H9 (cell line): ENCODE results near the gene TNFRSF21. TPM values are rescaled to one million over a fixed set of nuclear protein-coding genes. Genes with fewer than 3 reads are reported as not detected.

ENCODE experiments used
- DNase-seq: peaks from one replicate; pipeline ENCODE4 v3.0.0-alpha.2; 2017
- H2AFZ ChIP-seq: one replicate; pipeline ENCODE4 v1.6.1; 2013; ENCODE audit warnings: mild to moderate bottlenecking, low read length, control low read depth, moderate library complexity
- H2AK5ac ChIP-seq: 2 replicates; pipeline ENCODE4 v1.6.1; 2013; ENCODE audit warnings: low read length, control low read depth, mixed read lengths; ENCODE audit not compliant: insufficient read length
- H2BK120ac ChIP-seq: one replicate; pipeline ENCODE4 v1.6.1; 2013; ENCODE audit warnings: low read depth, mild to moderate bottlenecking, low read length, control low read depth, inconsistent platforms; ENCODE audit not compliant: poor library complexity, severe bottlenecking
- H2BK12ac ChIP-seq: 2 replicates; pipeline ENCODE4 v1.6.1; 2013; ENCODE audit warnings: low read length, control low read depth, mixed read lengths, low read depth; ENCODE audit not compliant: insufficient read length
- H2BK15ac ChIP-seq: 2 replicates; pipeline ENCODE4 v1.6.1; 2013; ENCODE audit warnings: low read depth, low read length, control low read depth
- H2BK20ac ChIP-seq: one replicate; pipeline ENCODE4 v1.6.1; 2013; ENCODE audit warnings: low read depth, mild to moderate bottlenecking, low read length, control low read depth, inconsistent platforms; ENCODE audit not compliant: poor library complexity, severe bottlenecking
- H2BK5ac ChIP-seq: 2 replicates; pipeline ENCODE4 v1.6.1; 2013; ENCODE audit warnings: low read length, control low read depth, mixed read lengths; ENCODE audit not compliant: insufficient read length
- H3K14ac ChIP-seq: 2 replicates; pipeline ENCODE4 v1.6.1; 2013; ENCODE audit warnings: low read length, control low read depth; ENCODE audit not compliant: insufficient read depth
- H3K18ac ChIP-seq: 2 replicates; pipeline ENCODE4 v1.6.1; 2013; ENCODE audit warnings: low read depth, mild to moderate bottlenecking, mixed read lengths, low read length, control low read depth; ENCODE audit not compliant: insufficient read length
- H3K23ac ChIP-seq: 2 replicates; pipeline ENCODE4 v1.6.1; 2013; ENCODE audit warnings: low read length, control low read depth, mixed read lengths, low read depth; ENCODE audit not compliant: insufficient read length
- H3K23me2 ChIP-seq: 2 replicates; pipeline ENCODE4 v1.6.1; 2013; ENCODE audit warnings: low read depth, mild to moderate bottlenecking, mixed read lengths, low read length, control low read depth; ENCODE audit not compliant: insufficient read length, poor library complexity, severe bottlenecking
- H3K27ac ChIP-seq: 2 replicates; pipeline ENCODE4 v1.5.1; 2013; ENCODE audit warnings: low read length, control low read depth, mixed read lengths, low read depth; ENCODE audit not compliant: insufficient read length
- H3K27me3 ChIP-seq: 2 replicates; pipeline ENCODE4 v1.6.1; 2013; ENCODE audit warnings: low read length, control low read depth, inconsistent platforms; ENCODE audit not compliant: insufficient read depth
- H3K4ac ChIP-seq: 2 replicates; pipeline ENCODE4 v1.6.1; 2013; ENCODE audit warnings: low read depth, mild to moderate bottlenecking, control low read depth, inconsistent platforms, low read length, moderate library complexity
- H3K4me1 ChIP-seq: 2 replicates; pipeline ENCODE4 v1.6.1; 2013; ENCODE audit warnings: low read length, control low read depth, inconsistent platforms; ENCODE audit not compliant: insufficient read depth
- H3K4me2 ChIP-seq: 2 replicates; pipeline ENCODE4 v1.6.1; 2013; ENCODE audit warnings: low read length, control low read depth, mixed read lengths; ENCODE audit not compliant: insufficient read length, insufficient read depth
- H3K56ac ChIP-seq: 2 replicates; pipeline ENCODE4 v1.6.1; 2013; ENCODE audit warnings: low read depth, mild to moderate bottlenecking, mixed read lengths, low read length, control low read depth; ENCODE audit not compliant: insufficient read length
- H3K79me1 ChIP-seq: 2 replicates; pipeline ENCODE4 v1.6.1; 2013; ENCODE audit warnings: low read depth, mild to moderate bottlenecking, moderate library complexity, low read length, control low read depth, inconsistent platforms; ENCODE audit not compliant: insufficient read depth, poor library complexity, severe bottlenecking
- H3K79me2 ChIP-seq: 2 replicates; pipeline ENCODE4 v1.6.1; 2013; ENCODE audit warnings: low read length, control low read depth, inconsistent platforms; ENCODE audit not compliant: insufficient read depth
- H3K9ac ChIP-seq: 2 replicates; pipeline ENCODE4 v1.6.1; 2013; ENCODE audit warnings: low read length, control low read depth, mixed read lengths; ENCODE audit not compliant: insufficient read length; ENCODE audit errors: extremely low read depth
- H3K9me3 ChIP-seq: one replicate; pipeline ENCODE4 v1.6.1; 2013; ENCODE audit warnings: low read depth, low read length, inconsistent platforms; ENCODE audit not compliant: control insufficient read depth
- H3T11ph ChIP-seq: one replicate; pipeline ENCODE4 v1.6.1; 2013; ENCODE audit warnings: mild to moderate bottlenecking, low read length, control low read depth, inconsistent platforms
- H4K20me1 ChIP-seq: one replicate; pipeline ENCODE4 v1.6.1; 2013; ENCODE audit not compliant: control insufficient read depth, insufficient read length, insufficient read depth
- H4K5ac ChIP-seq: 2 replicates; pipeline ENCODE4 v1.6.1; 2013; ENCODE audit warnings: low read depth, mild to moderate bottlenecking, mixed read lengths, low read length, control low read depth; ENCODE audit not compliant: insufficient read length
- H4K8ac ChIP-seq: replicated peaks from 2 replicates; pipeline ENCODE4 v1.6.1; 2013; ENCODE audit warnings: low read length, control low read depth, mixed read lengths, low read depth; ENCODE audit not compliant: insufficient read length
- H4K91ac ChIP-seq: 2 replicates; pipeline ENCODE4 v1.6.1; 2013; ENCODE audit warnings: low read depth, mild to moderate bottlenecking, moderate library complexity, mixed read lengths, low read length, control low read depth; ENCODE audit not compliant: insufficient read length
- H3K27ac Mint-ChIP-seq, 3 experiments: 2 replicates in 2 of 3; 3 replicates in 1 of 3; pipeline ENCODE4 v1.8.0; 2020 to 2021; ENCODE audit warnings: mixed read lengths in 3 of 3, mild to moderate bottlenecking in 1 of 3, moderate library complexity in 1 of 3
- H3K27me3 Mint-ChIP-seq: 2 replicates; pipeline ENCODE4 v1.8.0; 2021; ENCODE audit warnings: low read depth, mild to moderate bottlenecking, moderate library complexity, mixed read lengths
- H3K36me3 Mint-ChIP-seq, 3 experiments: 2 replicates in 2 of 3; 3 replicates in 1 of 3; pipeline ENCODE4 v1.8.0; 2020 to 2021; ENCODE audit warnings: low read depth in 3 of 3, mixed read lengths in 3 of 3; ENCODE audit not compliant: insufficient read depth in 1 of 3
- H3K4me1 Mint-ChIP-seq, 2 experiments: 2 replicates each; pipeline ENCODE4 v1.8.0; 2020; ENCODE audit warnings: mixed read lengths in 2 of 2
- H3K4me3 Mint-ChIP-seq, 2 experiments: 2 replicates in 1 of 2; 3 replicates in 1 of 2; pipeline ENCODE4 v1.8.0; 2020 to 2021; ENCODE audit warnings: mild to moderate bottlenecking in 2 of 2, mixed read lengths in 2 of 2, moderate library complexity in 1 of 2
- H3K9me3 Mint-ChIP-seq, 2 experiments: 2 replicates in 1 of 2; 3 replicates in 1 of 2; pipeline ENCODE4 v1.8.0; 2020; ENCODE audit warnings: mild to moderate bottlenecking in 2 of 2, mixed read lengths in 2 of 2, moderate library complexity in 1 of 2
- WGBS: extraction: QIAGEN DNeasy Blood & Tissue Kit; methylation state at CpG from one replicate; pipeline ENCODE4 v1.1.7; 2013; ENCODE audit warnings: missing lambda C conversion rate, low lambda C conversion rate, mixed read lengths; ENCODE audit not compliant: insufficient read length; ENCODE audit errors: extremely low coverage; 5-methylcytosine and 5-hydroxymethylcytosine counted together
- total RNA-seq: library from RNA; stranded (reverse); gene quantifications from 2 replicates; pipeline ENCODE4 v1.2.1, GENCODE V29; 2021
- TF ChIP-seq, protein P1 (sequence below): fragments of 200-600 bp; sonication (generic); conservative IDR thresholded peaks from 3 replicates; pipeline ENCODE4 v1.8.0; 2021; ENCODE audit warnings: antibody characterized with exemption, mild to moderate bottlenecking

TNFRSF21 gene
- total RNA-seq, 1 experiment from 2014 or later = 39.1 TPM

DNA sequence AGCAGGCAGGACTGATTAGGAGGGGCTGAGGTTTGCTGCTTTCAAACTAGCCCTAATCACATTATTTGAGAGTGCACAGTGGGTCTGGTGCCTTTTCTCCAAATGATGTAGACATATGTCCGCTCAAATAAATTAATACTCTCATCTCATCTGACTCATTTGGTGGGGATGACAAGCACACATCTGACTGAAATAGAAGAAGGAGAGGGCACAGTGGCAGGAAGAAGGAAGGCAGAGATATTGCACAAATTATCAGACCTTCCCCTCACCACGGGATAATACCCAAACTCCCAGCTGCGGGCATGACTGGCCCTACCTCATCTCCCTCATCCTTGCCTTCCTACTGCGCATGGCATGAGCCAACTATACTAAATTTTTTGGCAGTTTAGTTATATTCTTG lies 33.9 kb upstream of the TNFRSF21 start:
- H4K5ac ChIP-seq = no peak overlapping the region
- DNase-seq = no peak
- no peak overlapping the region for H2BK12ac ChIP-seq
- H3K27ac ChIP-seq = no peak overlapping the region
- no peak overlapping the region for H2BK20ac ChIP-seq
- H3K14ac ChIP-seq = no peak overlapping the region
- H3K23ac ChIP-seq = no peak overlapping the region
- H3K27me3 Mint-ChIP-seq = no peaks in the 10 kb centered on the region; the same call in 1 of the 2 replicates
- no peak overlapping the region for H3K56ac ChIP-seq
- no peak overlapping the region for H3T11ph ChIP-seq
- no peaks in the 10 kb centered on the region for H3K4me1 ChIP-seq
- no peak overlapping the region for H2AFZ ChIP-seq
- H2BK15ac ChIP-seq = no peak overlapping the region
- no peaks in the 10 kb centered on the region for H3K9me3 Mint-ChIP-seq
- H2BK120ac ChIP-seq = no peak overlapping the region
- no peak overlapping the region for H3K4me2 ChIP-seq
- no peaks in the 10 kb centered on the region for H3K36me3 Mint-ChIP-seq
- TF ChIP-seq, protein P1, sequence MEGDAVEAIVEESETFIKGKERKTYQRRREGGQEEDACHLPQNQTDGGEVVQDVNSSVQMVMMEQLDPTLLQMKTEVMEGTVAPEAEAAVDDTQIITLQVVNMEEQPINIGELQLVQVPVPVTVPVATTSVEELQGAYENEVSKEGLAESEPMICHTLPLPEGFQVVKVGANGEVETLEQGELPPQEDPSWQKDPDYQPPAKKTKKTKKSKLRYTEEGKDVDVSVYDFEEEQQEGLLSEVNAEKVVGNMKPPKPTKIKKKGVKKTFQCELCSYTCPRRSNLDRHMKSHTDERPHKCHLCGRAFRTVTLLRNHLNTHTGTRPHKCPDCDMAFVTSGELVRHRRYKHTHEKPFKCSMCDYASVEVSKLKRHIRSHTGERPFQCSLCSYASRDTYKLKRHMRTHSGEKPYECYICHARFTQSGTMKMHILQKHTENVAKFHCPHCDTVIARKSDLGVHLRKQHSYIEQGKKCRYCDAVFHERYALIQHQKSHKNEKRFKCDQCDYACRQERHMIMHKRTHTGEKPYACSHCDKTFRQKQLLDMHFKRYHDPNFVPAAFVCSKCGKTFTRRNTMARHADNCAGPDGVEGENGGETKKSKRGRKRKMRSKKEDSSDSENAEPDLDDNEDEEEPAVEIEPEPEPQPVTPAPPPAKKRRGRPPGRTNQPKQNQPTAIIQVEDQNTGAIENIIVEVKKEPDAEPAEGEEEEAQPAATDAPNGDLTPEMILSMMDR = no peak
- H4K91ac ChIP-seq = no peak overlapping the region
- no peaks in the 10 kb centered on the region for H3K79me1 ChIP-seq
- H3K18ac ChIP-seq = no peak overlapping the region
- H3K23me2 ChIP-seq = no peaks in the 10 kb centered on the region
- H2AK5ac ChIP-seq = no peak overlapping the region
- H3K9me3 ChIP-seq = no peaks in the 10 kb centered on the region
- H3K4me1 Mint-ChIP-seq = peaks cover 4 to 5% of the 10 kb centered on the region in 2 experiments
- no peak overlapping the region for H2BK5ac ChIP-seq
- no peak overlapping the region for H4K8ac ChIP-seq
- no peak overlapping the region for H3K4ac ChIP-seq
- H3K9ac ChIP-seq = no peak overlapping the region
- no peaks in the 10 kb centered on the region for H4K20me1 ChIP-seq
- no peaks in the 10 kb centered on the region; the same call in 1 of the 2 replicates for H3K27me3 ChIP-seq
- H3K27ac Mint-ChIP-seq = no peak overlapping the region; a peak in 1 of 7 replicates
- H3K4me3 Mint-ChIP-seq = no peak overlapping the region
- no peaks in the 10 kb centered on the region for H3K79me2 ChIP-seq
- WGBS = no CpG with 5 or more reads among the region's 4 CpGs
